HepG2 (cell line): ENCODE results near the gene MT1HL1. TPM values are rescaled to one million over a fixed set of nuclear protein-coding genes. Genes with fewer than 3 reads are reported as not detected.

Source experiments
- ATAC-seq: fragments of 200-7000 bp; cut with Tn5 transposase; 3 replicates; pipeline ENCODE4 v1.9.1; 2020; ENCODE audit warnings: mild to moderate bottlenecking, moderate library complexity
- BruUV-seq: library from RNA; stranded (reverse); fragments of 400-500 nt; replicated peaks from 2 replicates; lab custom pipeline; 2021; lab: Mats Ljungman, UMichigan
- CTCF ChIA-PET: fragments of 300-600 bp; formaldehyde crosslinking; extraction: SDS; loops from one replicate; lab custom pipeline; 2021; ENCODE audit warnings: low total read pairs, inconsistent platforms, low intra/inter-chr PET ratio; lab: Yijun Ruan, JAX
- POLR2A ChIA-PET: fragments of 350-600 bp; sonication (Branson Sonifier 250); formaldehyde crosslinking; loops from one replicate; lab custom pipeline; 2020; ENCODE audit warnings: antibody characterized with exemption, inconsistent platforms; lab: Yijun Ruan, JAX
- DNase-seq: peaks from one replicate; pipeline ENCODE4 v3.0.0-alpha.2; 2015; ENCODE audit warnings: low spot score
- FAIRE-seq: peaks from 3 replicates; lab custom pipeline; 2011; peaks lifted over from hg19 to GRCh38; lab: Jason Lieb, UNC
- H2AFZ ChIP-seq: one replicate; pipeline ENCODE4 v1.6.1; 2011; ENCODE audit warnings: low read length, inconsistent platforms
- H3K27ac ChIP-seq: fragments of 300-600 bp; 3 replicates; pipeline ENCODE4 v1.8.0; 2011; ENCODE audit warnings: mixed run types, mild to moderate bottlenecking, mixed read lengths, low read length, inconsistent platforms; ENCODE audit not compliant: insufficient read depth; ENCODE audit errors: extremely low read length
- H3K27me3 ChIP-seq, 2 experiments: fragments of 200-600 bp in 1 of 2; 2 replicates in 1 of 2; 3 replicates in 1 of 2; pipeline versions ENCODE4 v1.6.0 to v1.8.0; 2011; ENCODE audit warnings: low read length in 2 of 2, mild to moderate bottlenecking in 2 of 2, moderate library complexity in 2 of 2, inconsistent platforms in 1 of 2; ENCODE audit not compliant: insufficient read depth in 2 of 2, control insufficient read depth in 1 of 2
- H3K36me3 ChIP-seq, 2 experiments: fragments of 200-600 bp in 1 of 2; replicated peaks in 1 of 2; 2 replicates in 1 of 2; 3 replicates in 1 of 2; pipeline versions ENCODE4 v1.5.1 to v1.8.0; 2011; ENCODE audit warnings: low read length in 2 of 2, inconsistent platforms in 1 of 2; ENCODE audit not compliant: insufficient read depth in 2 of 2, control insufficient read depth in 1 of 2
- H3K4me1 ChIP-seq: 2 replicates; pipeline ENCODE4 v1.5.1; 2012; ENCODE audit warnings: low read length, inconsistent platforms; ENCODE audit not compliant: insufficient read depth
- H3K4me2 ChIP-seq: 2 replicates; pipeline ENCODE4 v1.6.0; 2011; ENCODE audit warnings: low read depth, low read length, inconsistent platforms
- H3K4me3 ChIP-seq, 3 experiments: fragments of 200-600 bp in 1 of 3; sonication (generic), shearing (Covaris generic) in 1 of 3; replicated peaks in 1 of 3; 2 replicates each; pipeline ENCODE4 v1.5.1; 2011 to 2016; ENCODE audit warnings: low read length in 3 of 3, inconsistent platforms in 2 of 3, low read depth in 2 of 3, mild to moderate bottlenecking in 2 of 3, control low read depth in 1 of 3, mixed read lengths in 1 of 3; ENCODE audit not compliant: insufficient read depth in 1 of 3
- H3K79me2 ChIP-seq: one replicate; pipeline ENCODE4 v1.6.1; 2011; ENCODE audit warnings: low read length, inconsistent platforms; ENCODE audit not compliant: insufficient read depth
- H3K9ac ChIP-seq: 2 replicates; pipeline ENCODE4 v1.6.0; 2011; ENCODE audit warnings: mild to moderate bottlenecking, low read depth, low read length, inconsistent platforms; ENCODE audit not compliant: insufficient read depth
- H3K9me3 ChIP-seq: 2 replicates; pipeline ENCODE4 v1.5.1; 2012; ENCODE audit warnings: mild to moderate bottlenecking, low read length
- H4K20me1 ChIP-seq: 2 replicates; pipeline ENCODE4 v1.6.0; 2011; ENCODE audit warnings: inconsistent platforms, mild to moderate bottlenecking, low read length, moderate library complexity; ENCODE audit not compliant: insufficient read depth
- CREB3 ChIP-seq: sonication (generic); formaldehyde crosslinking; IDR thresholded peaks from 2 replicates; pipeline ENCODE4 v1.5.0; 2020; ENCODE audit warnings: missing genetic modification reagents
- HNF4G ChIP-seq, 2 experiments: sonication (generic) in 1 of 2; formaldehyde crosslinking in 1 of 2; IDR thresholded peaks; 2 replicates each; pipeline versions ENCODE4 v1.4.0 to v1.6.1; 2011 to 2020; ENCODE audit warnings: borderline replicate concordance in 2 of 2, low read depth in 2 of 2, mild to moderate bottlenecking in 2 of 2, low read length in 1 of 2, missing genetic modification reagents in 1 of 2, moderate library complexity in 1 of 2
- KDM4B ChIP-seq: sonication (generic); formaldehyde crosslinking; IDR thresholded peaks from 2 replicates; pipeline ENCODE4 v1.4.0; 2020; ENCODE audit warnings: missing genetic modification reagents
- MED13 ChIP-seq: sonication (generic); formaldehyde crosslinking; IDR thresholded peaks from 2 replicates; pipeline ENCODE4 v1.5.0; 2020; ENCODE audit warnings: missing genetic modification reagents
- RARA ChIP-seq: IDR thresholded peaks from 2 replicates; pipeline ENCODE4 v1.6.1; 2016; ENCODE audit warnings: missing genetic modification reagents, missing compliant biosample characterization
- SETDB1 ChIP-seq: sonication (generic); formaldehyde crosslinking; IDR thresholded peaks from 2 replicates; pipeline ENCODE4 v1.5.1; 2020; ENCODE audit warnings: missing genetic modification reagents, mild to moderate bottlenecking, borderline replicate concordance
- ZFP1 ChIP-seq: IDR thresholded peaks from 2 replicates; pipeline ENCODE4 v1.6.1; 2016
- ZNF468 ChIP-seq: sonication (generic); formaldehyde crosslinking; IDR thresholded peaks from 2 replicates; pipeline ENCODE4 v1.8.0; 2022; ENCODE audit warnings: mild to moderate bottlenecking, moderate library complexity, missing genetic modification reagents
- ZNF530 ChIP-seq: sonication (generic); formaldehyde crosslinking; IDR thresholded peaks from 2 replicates; pipeline ENCODE4 v1.5.0; 2020; ENCODE audit warnings: low read depth, mild to moderate bottlenecking, missing genetic modification reagents
- ZNF598 ChIP-seq: sonication (generic); formaldehyde crosslinking; IDR thresholded peaks from 2 replicates; pipeline ENCODE4 v1.5.1; 2020; ENCODE audit warnings: mild to moderate bottlenecking, missing genetic modification reagents, borderline replicate concordance
- ZNF724P ChIP-seq: sonication (generic); formaldehyde crosslinking; IDR thresholded peaks from 2 replicates; pipeline ENCODE4 v1.8.0; 2022; ENCODE audit warnings: missing genetic modification reagents, borderline replicate concordance
- ZNF75D ChIP-seq: sonication (generic); formaldehyde crosslinking; IDR thresholded peaks from 2 replicates; pipeline ENCODE4 v1.8.1; 2023; ENCODE audit warnings: missing genetic modification reagents, mild to moderate bottlenecking, borderline replicate concordance
- WGBS: methylation state at CpG from one replicate; pipeline ENCODE4 v1.1.6; 2017; ENCODE audit warnings: low lambda C conversion rate; 5-methylcytosine and 5-hydroxymethylcytosine counted together
- in situ Hi-C: cut with HindIII; loops from 2 replicates; pipeline ENCODE4 v1.10.0; 2017; ENCODE audit warnings: low pct_unique_long_range_greater_than_20kb; ENCODE audit not compliant: extremely low pct_ligation_motif_present
- intact Hi-C: fragments of 100-400 bp; cut with micrococcal nuclease; formaldehyde crosslinking; loops from one replicate; pipeline ENCODE4 v1.10.0; 2022; ENCODE audit not compliant: unreplicated experiment
- polyA plus RNA-seq, 8 experiments: library from polyadenylated mRNA; depleted of rRNA in 3 of 8; stranded (reverse) in 7 of 8; unstranded in 1 of 8; fragments of >200 nt; fragmentation: Illumina TruSeq in 4 of 8; extraction: Trizol in 4 of 8; gene quantifications; 2 replicates each; pipeline versions ENCODE4 v1.2.1 to v1.2.3, GENCODE V29; 2011 to 2016; ENCODE audit warnings: low read depth in 4 of 8, missing spikeins in 1 of 8, mixed read lengths in 1 of 8; ENCODE audit not compliant: insufficient read depth in 1 of 8
- total RNA-seq, 5 experiments: library from RNA; depleted of rRNA; stranded (reverse); fragments of >200 nt; fragmentation: Illumina TruSeq; extraction: Trizol; gene quantifications; 2 replicates each; pipeline ENCODE4 v1.2.3, GENCODE V29; 2016; ENCODE audit warnings: low read depth in 1 of 5
- TF ChIP-seq, protein P1 (sequence below): sonication (generic); formaldehyde crosslinking; IDR thresholded peaks from 2 replicates; pipeline ENCODE4 v1.4.0; 2020; ENCODE audit warnings: missing genetic modification reagents

MT1HL1 gene
- total and polyA plus RNA-seq, 2 of the 13 experiments (the other 11 are each of a cell fraction or from before 2014, with no cell fraction given) = not detected

DNA sequence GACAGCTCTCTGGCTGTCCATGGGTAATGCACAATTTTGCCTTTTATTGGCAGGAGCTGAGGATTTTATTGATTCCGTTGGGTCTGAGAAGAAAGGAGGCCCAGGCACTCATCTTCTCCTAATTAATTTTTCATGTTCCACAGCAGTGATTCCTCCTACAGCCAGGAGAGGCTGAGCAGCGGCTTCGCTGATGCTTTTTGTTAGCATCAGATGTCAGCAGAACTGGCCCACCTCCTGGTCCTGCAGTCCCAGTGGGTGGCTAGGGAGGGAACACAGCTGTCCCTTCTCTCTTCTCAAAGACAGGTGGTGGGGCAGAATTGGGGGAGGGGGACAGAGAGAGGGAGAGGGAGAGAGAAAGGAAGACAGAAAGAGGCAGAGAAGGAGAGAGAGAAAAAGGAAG, 5.7 kb downstream of the MT1HL1 start (continued):
- no peak for TF ChIP-seq RARA

DNA sequence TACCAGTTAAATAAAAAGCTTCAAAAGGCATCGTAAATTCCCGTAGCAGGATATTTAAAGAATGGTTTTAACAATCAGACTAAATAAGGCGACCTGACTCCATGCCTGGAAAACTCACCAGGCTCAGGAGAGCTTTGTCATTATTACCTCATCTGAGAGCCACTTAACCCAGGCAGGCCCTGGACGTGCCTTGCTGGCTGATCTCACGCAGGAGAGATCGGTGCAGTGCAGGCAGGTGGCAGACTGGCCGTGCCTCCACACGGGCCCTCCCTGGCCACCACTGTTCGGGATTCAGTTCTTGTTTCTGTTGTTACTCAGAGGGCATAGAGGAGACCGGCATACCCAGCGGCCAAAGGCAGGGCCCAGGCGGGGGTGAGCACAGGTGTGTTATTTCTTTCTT, 6.4 kb downstream of the MT1HL1 start:
- H4K20me1 ChIP-seq = no peaks in the 10 kb centered on the region
- no peak overlapping the region for H3K27ac ChIP-seq
- no peak overlapping the region for H3K4me3 ChIP-seq
- ChIA-PET CTCF (no interaction called here), POLR2A (no interaction called here)
- intact Hi-C loops (no loop called here), in situ Hi-C loops (no loop called here)
- H3K36me3 ChIP-seq = no peaks in the 10 kb centered on the region
- peak; percentile 59; the same call in 2 of the 3 replicates for ATAC-seq
- H3K4me1 ChIP-seq = no peaks in the 10 kb centered on the region
- no peak for DNase-seq
- peaks cover 1 to 15% of the 10 kb centered on the region in 2 experiments; a peak in 2 of 5 replicates for H3K27me3 ChIP-seq
- no peak for FAIRE-seq
- H2AFZ ChIP-seq = no peak overlapping the region
- no peak overlapping the region for H3K9ac ChIP-seq
- WGBS = 54% methylated on average over 8 of the region's 12 CpGs
- H3K79me2 ChIP-seq = no peaks in the 10 kb centered on the region
- BruUV-seq = no TSS peak
- no peaks in the 10 kb centered on the region for H3K9me3 ChIP-seq
- no peak for TF ChIP-seq ZNF75D
- TF ChIP-seq HNF4G (IDR thresholded peaks at IDR 0.05; ENCODE audit: borderline replicate concordance, low read depth, low read length) = no peak
- no peak for TF ChIP-seq HNF4G (CRISPR knock-in tag; IDR thresholded peaks at IDR 0.05; ENCODE audit: borderline replicate concordance, low read depth)
- no peak for TF ChIP-seq CREB3
- no peak for TF ChIP-seq ZFP1 (CRISPR knock-in tag)
- no peak for TF ChIP-seq ZNF530 (CRISPR knock-in tag)
- TF ChIP-seq, protein P1, sequence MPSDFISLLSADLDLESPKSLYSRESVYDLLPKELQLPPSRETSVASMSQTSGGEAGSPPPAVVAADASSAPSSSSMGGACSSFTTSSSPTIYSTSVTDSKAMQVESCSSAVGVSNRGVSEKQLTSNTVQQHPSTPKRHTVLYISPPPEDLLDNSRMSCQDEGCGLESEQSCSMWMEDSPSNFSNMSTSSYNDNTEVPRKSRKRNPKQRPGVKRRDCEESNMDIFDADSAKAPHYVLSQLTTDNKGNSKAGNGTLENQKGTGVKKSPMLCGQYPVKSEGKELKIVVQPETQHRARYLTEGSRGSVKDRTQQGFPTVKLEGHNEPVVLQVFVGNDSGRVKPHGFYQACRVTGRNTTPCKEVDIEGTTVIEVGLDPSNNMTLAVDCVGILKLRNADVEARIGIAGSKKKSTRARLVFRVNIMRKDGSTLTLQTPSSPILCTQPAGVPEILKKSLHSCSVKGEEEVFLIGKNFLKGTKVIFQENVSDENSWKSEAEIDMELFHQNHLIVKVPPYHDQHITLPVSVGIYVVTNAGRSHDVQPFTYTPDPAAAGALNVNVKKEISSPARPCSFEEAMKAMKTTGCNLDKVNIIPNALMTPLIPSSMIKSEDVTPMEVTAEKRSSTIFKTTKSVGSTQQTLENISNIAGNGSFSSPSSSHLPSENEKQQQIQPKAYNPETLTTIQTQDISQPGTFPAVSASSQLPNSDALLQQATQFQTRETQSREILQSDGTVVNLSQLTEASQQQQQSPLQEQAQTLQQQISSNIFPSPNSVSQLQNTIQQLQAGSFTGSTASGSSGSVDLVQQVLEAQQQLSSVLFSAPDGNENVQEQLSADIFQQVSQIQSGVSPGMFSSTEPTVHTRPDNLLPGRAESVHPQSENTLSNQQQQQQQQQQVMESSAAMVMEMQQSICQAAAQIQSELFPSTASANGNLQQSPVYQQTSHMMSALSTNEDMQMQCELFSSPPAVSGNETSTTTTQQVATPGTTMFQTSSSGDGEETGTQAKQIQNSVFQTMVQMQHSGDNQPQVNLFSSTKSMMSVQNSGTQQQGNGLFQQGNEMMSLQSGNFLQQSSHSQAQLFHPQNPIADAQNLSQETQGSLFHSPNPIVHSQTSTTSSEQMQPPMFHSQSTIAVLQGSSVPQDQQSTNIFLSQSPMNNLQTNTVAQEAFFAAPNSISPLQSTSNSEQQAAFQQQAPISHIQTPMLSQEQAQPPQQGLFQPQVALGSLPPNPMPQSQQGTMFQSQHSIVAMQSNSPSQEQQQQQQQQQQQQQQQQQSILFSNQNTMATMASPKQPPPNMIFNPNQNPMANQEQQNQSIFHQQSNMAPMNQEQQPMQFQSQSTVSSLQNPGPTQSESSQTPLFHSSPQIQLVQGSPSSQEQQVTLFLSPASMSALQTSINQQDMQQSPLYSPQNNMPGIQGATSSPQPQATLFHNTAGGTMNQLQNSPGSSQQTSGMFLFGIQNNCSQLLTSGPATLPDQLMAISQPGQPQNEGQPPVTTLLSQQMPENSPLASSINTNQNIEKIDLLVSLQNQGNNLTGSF (CRISPR knock-in tag) = no peak
- TF ChIP-seq ZNF598 (CRISPR knock-in tag) = no peak
- TF ChIP-seq ZNF468 (CRISPR knock-in tag) = no peak
- no peak for TF ChIP-seq SETDB1
- TF ChIP-seq MED13 = no peak
- TF ChIP-seq ZNF724P (CRISPR knock-in tag) = no peak
- no peak for TF ChIP-seq KDM4B (CRISPR knock-in tag)
- TF ChIP-seq, all 625 proteins: peak for 0
- no peak overlapping the region for H3K4me2 ChIP-seq
